Chondrocyte (in vitro differentiated cells): ENCODE data around the gene TRIM56. TPM values are rescaled to one million over a fixed set of nuclear protein-coding genes. Genes with fewer than 3 reads are reported as not detected.

Source experiments
- DNase-seq: peaks from one replicate; pipeline ENCODE4 v3.0.0; 2021; ENCODE audit warnings: mixed read lengths, low spot score
- H3K27ac Mint-ChIP-seq: one replicate; pipeline ENCODE4 v1.8.0; 2021; ENCODE audit warnings: mild to moderate bottlenecking, moderate library complexity, mixed read lengths; ENCODE audit not compliant: unreplicated experiment
- H3K27me3 Mint-ChIP-seq: 2 replicates; pipeline ENCODE4 v1.8.0; 2021; ENCODE audit warnings: low read depth, mixed read lengths
- H3K36me3 Mint-ChIP-seq: 2 replicates; pipeline ENCODE4 v1.8.0; 2021; ENCODE audit warnings: low read depth, mixed read lengths
- H3K4me1 Mint-ChIP-seq: 2 replicates; pipeline ENCODE4 v1.8.0; 2021; ENCODE audit warnings: low read depth, mild to moderate bottlenecking, mixed read lengths
- H3K4me3 Mint-ChIP-seq: one replicate; pipeline ENCODE4 v1.8.0; 2021; ENCODE audit warnings: mild to moderate bottlenecking, moderate library complexity, mixed read lengths; ENCODE audit not compliant: unreplicated experiment
- H3K9me3 Mint-ChIP-seq: 2 replicates; pipeline ENCODE4 v1.8.0; 2021; ENCODE audit warnings: low read depth, mixed read lengths
- CTCF ChIP-seq: fragments of 200-600 bp; sonication (generic); IDR thresholded peaks from 2 replicates; pipeline ENCODE4 v1.5.0; 2021; ENCODE audit warnings: antibody characterized with exemption, mild to moderate bottlenecking, moderate library complexity
- total RNA-seq: library from RNA; stranded (reverse); gene quantifications from 3 replicates; pipeline ENCODE4 v1.2.1, GENCODE V29; 2021

Gene TRIM56
- total RNA-seq, 1 donor from 2014 or later: 30.4 TPM

DNA sequence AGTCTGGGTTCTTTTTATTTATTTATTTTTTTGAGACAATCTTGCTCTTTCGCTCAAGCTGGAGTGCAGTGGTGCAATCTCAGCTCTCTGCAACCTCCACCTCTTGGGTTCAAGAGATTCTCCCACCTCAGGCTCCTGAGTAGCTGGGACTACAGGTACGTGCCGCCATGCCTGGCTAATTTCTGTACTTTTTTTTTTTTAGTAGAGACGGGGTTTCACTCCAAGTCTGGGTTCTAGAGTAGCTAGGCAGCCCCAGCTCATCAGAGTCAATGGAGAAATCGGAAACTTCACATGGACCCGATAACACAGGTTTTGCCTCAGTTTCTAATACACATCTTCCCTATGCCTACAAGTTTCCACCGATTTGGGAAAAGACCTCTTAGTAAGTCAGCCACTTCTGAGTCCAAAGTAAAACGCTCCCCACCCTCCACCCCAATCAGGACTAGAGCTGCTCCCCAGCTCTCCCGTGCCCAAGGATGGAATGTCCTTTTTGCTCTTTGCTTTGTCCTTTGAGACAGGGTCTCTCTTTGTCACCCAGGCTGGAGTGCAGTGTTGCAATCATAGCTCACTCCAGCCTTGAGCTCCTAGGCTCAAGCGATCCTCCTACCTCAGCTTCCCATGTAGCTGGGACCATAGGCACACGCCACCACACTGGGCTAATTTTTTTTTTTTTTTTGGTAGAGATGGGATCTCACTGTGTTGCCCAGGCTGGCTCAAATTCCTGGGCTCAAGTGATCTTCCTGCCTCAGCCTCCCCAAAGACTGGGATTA, 37.8 kb downstream of the TRIM56 start:
- Mint-ChIP-seq H3K4me1 (peaks cover 87% of the 10 kb centered on the region), H3K27me3 (no peaks in the 10 kb centered on the region), H3K4me3 (peak overlapping the region; percentile 69), H3K27ac (peak overlapping the region; percentile 100), H3K36me3 (peaks cover 10% of the 10 kb centered on the region), H3K9me3 (no peaks in the 10 kb centered on the region)
- TF ChIP-seq CTCF: no peak
- no peak for DNase-seq

GRCh38 chr7:101123703-101124068, 38.4 kb downstream of the TRIM56 start:
- Mint-ChIP-seq H3K27me3 (no peaks in the 10 kb centered on the region), H3K4me3 (no peak overlapping the region), H3K4me1 (peaks cover 87% of the 10 kb centered on the region), H3K9me3 (no peaks in the 10 kb centered on the region), H3K27ac (peak overlapping the region; percentile 100), H3K36me3 (peaks cover 15% of the 10 kb centered on the region)
- TF ChIP-seq CTCF: no peak
- DNase-seq: no peak

DNA sequence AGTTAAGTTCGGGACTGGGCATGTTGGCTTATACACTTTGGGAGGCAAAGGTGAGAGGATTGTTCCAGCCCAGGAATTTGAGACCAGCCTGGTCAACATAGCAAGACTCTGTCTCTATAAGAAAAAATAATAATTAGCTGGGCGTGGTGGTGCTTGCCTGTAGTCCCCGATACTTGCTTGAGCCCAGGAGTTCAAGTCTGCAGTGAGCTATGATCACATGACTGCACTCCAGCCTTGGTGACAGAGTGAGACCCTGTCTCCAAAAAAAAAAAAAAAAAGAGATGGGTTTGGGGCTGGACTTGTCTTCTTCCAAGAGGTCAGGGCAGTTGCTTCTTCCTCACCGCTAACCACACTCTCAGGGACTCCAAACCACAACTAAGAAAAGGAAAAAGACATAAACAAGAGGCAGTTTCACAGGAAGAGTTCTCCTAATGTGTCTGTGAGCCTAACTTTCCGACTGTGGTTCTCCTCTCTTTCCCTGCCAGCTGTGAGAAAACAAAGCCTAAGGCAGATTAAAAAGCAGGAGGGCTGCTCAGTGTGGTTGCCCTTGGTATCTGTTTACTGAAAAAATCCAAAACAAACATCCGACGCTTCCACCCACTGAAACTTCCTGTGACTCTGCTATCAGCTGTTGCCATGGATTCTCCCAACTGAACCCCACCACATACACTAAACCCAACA, 39.2 kb downstream of the TRIM56 start:
- Mint-ChIP-seq H3K4me3 (no peak overlapping the region), H3K27ac (peak overlapping the region; percentile 99), H3K4me1 (peaks cover 87% of the 10 kb centered on the region), H3K27me3 (no peaks in the 10 kb centered on the region), H3K9me3 (no peaks in the 10 kb centered on the region), H3K36me3 (peaks cover 22% of the 10 kb centered on the region)
- DNase-seq: no peak
- no peak for TF ChIP-seq CTCF

DNA sequence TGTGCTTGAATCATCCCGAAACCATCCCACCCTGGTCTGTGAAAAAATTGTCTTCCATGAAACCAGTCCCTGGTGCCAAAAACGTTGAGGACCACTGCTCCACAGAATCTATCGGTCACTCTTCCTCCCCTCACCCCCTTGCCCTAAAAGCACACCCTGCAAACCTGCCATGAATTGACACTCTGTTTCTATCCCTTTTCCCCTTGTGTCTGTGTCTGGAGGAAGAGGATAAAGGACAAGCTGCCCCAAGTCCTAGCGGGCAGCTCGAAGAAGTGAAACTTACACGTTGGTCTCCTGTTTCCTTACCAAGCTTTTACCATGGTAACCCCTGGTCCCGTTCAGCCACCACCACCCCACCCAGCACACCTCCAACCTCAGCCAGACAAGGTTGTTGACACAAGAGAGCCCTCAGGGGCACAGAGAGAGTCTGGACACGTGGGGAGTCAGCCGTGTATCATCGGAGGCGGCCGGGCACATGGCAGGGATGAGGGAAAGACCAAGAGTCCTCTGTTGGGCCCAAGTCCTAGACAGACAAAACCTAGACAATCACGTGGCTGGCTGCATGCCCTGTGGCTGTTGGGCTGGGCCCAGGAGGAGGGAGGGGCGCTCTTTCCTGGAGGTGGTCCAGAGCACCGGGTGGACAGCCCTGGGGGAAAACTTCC, 40.8 kb downstream of the TRIM56 start:
- no peaks in the 10 kb centered on the region for H3K27me3 Mint-ChIP-seq
- H3K9me3 Mint-ChIP-seq: no peaks in the 10 kb centered on the region
- peak; percentile 98 for DNase-seq
- peak overlapping the region; percentile 97 for H3K27ac Mint-ChIP-seq
- peaks cover 38% of the 10 kb centered on the region for H3K36me3 Mint-ChIP-seq
- H3K4me3 Mint-ChIP-seq: peak overlapping the region; percentile 91
- TF ChIP-seq CTCF: no peak
- peaks cover 92% of the 10 kb centered on the region for H3K4me1 Mint-ChIP-seq
